Activated naive CD4-positive, alpha-beta T cell treated with anti-CD3 and anti-CD28 coated beads, Interleukin-2, amount 50 U/mL, for 72 hours (primary cell): Measurements from ENCODE around the gene SWAP70. TPM values are rescaled to one million over a fixed set of nuclear protein-coding genes. Genes with fewer than 3 reads are reported as not detected.
"Not testable (repeated sequence)": the region's sequence is repeated elsewhere in the genome, so short reads cannot be mapped to it uniquely, and the experiment has no call there.

Experiments
- ATAC-seq, 2 donors: fragments of 150-1000 bp; cut with Tn5 transposase; 2 replicates each; pipeline ENCODE4 v1.10.0; 2021; ENCODE audit warnings: mild to moderate bottlenecking in 2 of 2, moderate library complexity in 2 of 2
- DNase-seq, 2 donors: peaks; one replicate each; pipeline ENCODE4 v3.0.0; 2021 to 2022; ENCODE audit warnings: low spot score in 2 of 2
- H3K27ac Mint-ChIP-seq, 2 donors: one replicate each; pipeline ENCODE4 v1.8.0; 2022; ENCODE audit warnings: mild to moderate bottlenecking in 2 of 2, mixed read lengths in 2 of 2
- H3K36me3 Mint-ChIP-seq, 2 donors: one replicate each; pipeline ENCODE4 v1.8.0; 2022; ENCODE audit warnings: mixed read lengths in 2 of 2
- H3K9me3 Mint-ChIP-seq, 2 donors: one replicate each; pipeline ENCODE4 v1.8.0; 2022; ENCODE audit warnings: mixed read lengths in 2 of 2
- total RNA-seq, 2 donors: library from RNA; stranded (reverse); gene quantifications; one replicate each; pipeline ENCODE4 v1.2.3, GENCODE V29; 2022

SWAP70 gene
- total RNA-seq, 2 donors from 2014 or later: 4.1 to 9.2 TPM

GRCh38 chr11:9704037-9704436 lies 40.2 kb downstream of the SWAP70 start:
- no peaks in the 10 kb centered on the region for H3K36me3 Mint-ChIP-seq
- H3K9me3 Mint-ChIP-seq: peaks cover 0 to 3% of the 10 kb centered on the region in 2 donors
- ATAC-seq (no peak), DNase-seq (no peak)
- no peak overlapping the region for H3K27ac Mint-ChIP-seq

GRCh38 chr11:9704620-9705019 lies 40.7 kb downstream of the SWAP70 start:
- ATAC-seq (no peak), DNase-seq (no peak)
- H3K9me3 Mint-ChIP-seq: peaks cover 0 to 3% of the 10 kb centered on the region in 2 donors
- no peak overlapping the region for H3K27ac Mint-ChIP-seq
- no peaks in the 10 kb centered on the region for H3K36me3 Mint-ChIP-seq

GRCh38 chr11:9705361-9705760 lies 41.5 kb downstream of the SWAP70 start:
- ATAC-seq, H3K36me3 Mint-ChIP-seq, DNase-seq, H3K27ac Mint-ChIP-seq, H3K9me3 Mint-ChIP-seq: not testable (repeated sequence)

- Mint-ChIP-seq H3K9me3 (peaks cover 0 to 3% of the 10 kb centered on the region in 2 donors), H3K27ac (no peak overlapping the region), H3K36me3 (no peaks in the 10 kb centered on the region)
- DNase-seq (no peak), ATAC-seq (no peak)
These were observed 44.7 kb downstream of the SWAP70 start for GRCh38 chr11:9708544-9708943.

- no peaks in the 10 kb centered on the region for H3K9me3 Mint-ChIP-seq
- no peak for ATAC-seq
These were observed 46.3 kb downstream of the SWAP70 start for GRCh38 chr11:9710223-9710622.

GRCh38 chr11:9710852-9711251 lies 47.0 kb downstream of the SWAP70 start:
- peaks cover under 1 to 1% of the 10 kb centered on the region in 2 donors for H3K9me3 Mint-ChIP-seq
- no peak overlapping the region for H3K27ac Mint-ChIP-seq
- DNase-seq (no peak), ATAC-seq (no peak)
- H3K36me3 Mint-ChIP-seq: peaks cover 0 to 8% of the 10 kb centered on the region in 2 donors

More at GRCh38 chr11:9710223-9710622, 46.3 kb downstream of the SWAP70 start:
- DNase-seq: no peak
- Mint-ChIP-seq H3K27ac (no peak overlapping the region), H3K36me3 (peaks cover 0 to 2% of the 10 kb centered on the region in 2 donors)

GRCh38 chr11:9711454-9712307 lies 47.8 kb downstream of the SWAP70 start:
- ATAC-seq: no peak
- DNase-seq: no peak
- Mint-ChIP-seq H3K9me3 (peaks cover 4 to 5% of the 10 kb centered on the region in 2 donors), H3K36me3 (peaks cover 0 to 16% of the 10 kb centered on the region in 2 donors), H3K27ac (no peak overlapping the region)

- Mint-ChIP-seq H3K9me3 (peaks cover 4 to 5% of the 10 kb centered on the region in 2 donors), H3K27ac (no peak overlapping the region), H3K36me3 (peaks cover 0 to 22% of the 10 kb centered on the region in 2 donors)
- ATAC-seq (peak; percentile 19 to 54), DNase-seq (no peak)
These were observed 50.5 kb downstream of the SWAP70 start for GRCh38 chr11:9714272-9714940.

- ATAC-seq (peak; percentile 62 to 86), DNase-seq (no peak)
- peak overlapping the region; percentile 2 to 25 for H3K27ac Mint-ChIP-seq
- H3K9me3 Mint-ChIP-seq: peaks cover 4 to 12% of the 10 kb centered on the region in 2 donors
- peaks cover 0 to 37% of the 10 kb centered on the region in 2 donors for H3K36me3 Mint-ChIP-seq
These were observed 52.6 kb downstream of the SWAP70 start for GRCh38 chr11:9716275-9717039.

- peaks cover 4 to 13% of the 10 kb centered on the region in 2 donors for H3K9me3 Mint-ChIP-seq
- no peak for ATAC-seq
- peak overlapping the region; percentile 1 to 25 for H3K27ac Mint-ChIP-seq
- no peak for DNase-seq
- peaks cover 0 to 37% of the 10 kb centered on the region in 2 donors for H3K36me3 Mint-ChIP-seq
These were observed 53.1 kb downstream of the SWAP70 start for GRCh38 chr11:9717040-9717357.

GRCh38 chr11:9717719-9718118 lies 53.8 kb downstream of the SWAP70 start:
- no peak overlapping the region for H3K27ac Mint-ChIP-seq
- ATAC-seq (no peak), DNase-seq (no peak)
- peaks cover 4 to 13% of the 10 kb centered on the region in 2 donors for H3K9me3 Mint-ChIP-seq
- peaks cover 0 to 37% of the 10 kb centered on the region in 2 donors for H3K36me3 Mint-ChIP-seq

- ATAC-seq (no peak), DNase-seq (no peak)
- H3K36me3 Mint-ChIP-seq: peaks cover 0 to 37% of the 10 kb centered on the region in 2 donors
- peaks cover 4 to 13% of the 10 kb centered on the region in 2 donors for H3K9me3 Mint-ChIP-seq
- H3K27ac Mint-ChIP-seq: no peak overlapping the region
These were observed 54.3 kb downstream of the SWAP70 start for GRCh38 chr11:9718147-9718546.

- DNase-seq (no peak), ATAC-seq (no peak)
- peaks cover 0 to 37% of the 10 kb centered on the region in 2 donors for H3K36me3 Mint-ChIP-seq
- H3K9me3 Mint-ChIP-seq: peaks cover 4 to 13% of the 10 kb centered on the region in 2 donors
- no peak overlapping the region for H3K27ac Mint-ChIP-seq
These were observed 55.9 kb downstream of the SWAP70 start for GRCh38 chr11:9719566-9720289.

GRCh38 chr11:9720290-9720630 lies 56.4 kb downstream of the SWAP70 start:
- H3K9me3 Mint-ChIP-seq: peaks cover 4 to 13% of the 10 kb centered on the region in 2 donors
- ATAC-seq (no peak), DNase-seq (no peak)
- H3K27ac Mint-ChIP-seq: no peak overlapping the region
- H3K36me3 Mint-ChIP-seq: peaks cover 0 to 34% of the 10 kb centered on the region in 2 donors

GRCh38 chr11:9722023-9722422 lies 58.1 kb downstream of the SWAP70 start:
- ATAC-seq (no peak), DNase-seq (no peak)
- H3K36me3 Mint-ChIP-seq: peaks cover 0 to 18% of the 10 kb centered on the region in 2 donors
- H3K27ac Mint-ChIP-seq: no peak overlapping the region
- peaks cover 0 to 8% of the 10 kb centered on the region in 2 donors for H3K9me3 Mint-ChIP-seq

GRCh38 chr11:9722893-9723292 lies 59.0 kb downstream of the SWAP70 start:
- Mint-ChIP-seq H3K27ac (no peak overlapping the region), H3K36me3 (peaks cover 0 to 15% of the 10 kb centered on the region in 2 donors), H3K9me3 (peaks cover 0 to 8% of the 10 kb centered on the region in 2 donors)
- DNase-seq (no peak), ATAC-seq (no peak)
